HG02943 (cell line): ENCODE data around the gene BDKRB2.
"Not testable (repeated sequence)": the region's sequence is repeated elsewhere in the genome, so short reads cannot be mapped to it uniquely, and the experiment has no call there.

ENCODE experiments used
- ATAC-seq: cut with Tn5 transposase; IDR thresholded peaks from one replicate; pipeline ENCODE4 v1.9.1; 2021; ENCODE audit warnings: mild to moderate bottlenecking, low read depth, moderate library complexity; ENCODE audit not compliant: unreplicated experiment

BDKRB2 gene

DNA sequence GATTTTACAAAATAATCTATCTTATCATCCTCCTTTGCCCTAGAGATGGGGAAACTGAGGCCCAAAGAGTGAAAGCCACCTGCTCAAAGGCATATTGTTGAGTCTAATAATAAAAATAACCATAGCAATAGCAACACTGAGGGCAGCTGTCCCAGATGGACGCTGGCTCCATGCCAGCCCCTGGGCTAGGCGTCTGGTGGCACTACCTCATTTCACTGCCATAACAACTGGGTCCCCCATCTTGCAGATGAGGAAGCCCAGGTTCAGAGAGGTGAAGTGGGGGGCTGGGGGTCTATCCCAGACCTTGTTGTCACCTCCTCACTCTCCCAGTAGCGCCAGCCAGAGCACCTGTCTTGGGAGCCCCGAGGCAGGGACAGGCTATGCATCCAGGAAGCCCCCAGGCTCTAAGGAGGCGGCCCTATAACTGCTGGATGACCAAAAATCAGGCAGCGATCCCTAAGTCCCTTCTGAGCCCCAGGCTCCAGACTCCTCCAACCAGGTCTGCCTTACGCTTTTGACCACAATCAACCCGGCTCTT lies 12.8 kb downstream of the BDKRB2 start:
- ATAC-seq, result no peak

- no peak for ATAC-seq
Measured at GRCh38 chr14:96221109-96221650, 16.5 kb downstream of the BDKRB2 start.

DNA sequence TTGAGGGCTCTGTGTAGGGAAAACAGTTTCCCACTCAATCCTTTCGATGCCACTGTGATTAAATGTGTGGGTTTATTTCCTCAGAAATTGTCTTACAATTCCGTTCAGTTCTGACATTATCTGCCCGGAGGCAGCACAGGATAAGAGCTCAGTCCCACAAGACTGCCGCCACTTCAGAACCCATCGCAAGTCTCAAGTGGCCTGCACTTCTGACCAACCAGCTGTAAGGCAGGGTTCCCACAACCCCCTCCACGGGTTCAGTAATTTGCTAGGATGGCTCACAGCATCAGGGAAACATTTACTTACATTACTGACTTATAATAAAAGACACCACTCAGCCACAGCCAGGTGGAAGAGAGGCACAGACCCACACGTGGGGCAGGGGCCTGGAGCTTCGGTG lies 17.2 kb downstream of the BDKRB2 start:
- no peak for ATAC-seq

DNA sequence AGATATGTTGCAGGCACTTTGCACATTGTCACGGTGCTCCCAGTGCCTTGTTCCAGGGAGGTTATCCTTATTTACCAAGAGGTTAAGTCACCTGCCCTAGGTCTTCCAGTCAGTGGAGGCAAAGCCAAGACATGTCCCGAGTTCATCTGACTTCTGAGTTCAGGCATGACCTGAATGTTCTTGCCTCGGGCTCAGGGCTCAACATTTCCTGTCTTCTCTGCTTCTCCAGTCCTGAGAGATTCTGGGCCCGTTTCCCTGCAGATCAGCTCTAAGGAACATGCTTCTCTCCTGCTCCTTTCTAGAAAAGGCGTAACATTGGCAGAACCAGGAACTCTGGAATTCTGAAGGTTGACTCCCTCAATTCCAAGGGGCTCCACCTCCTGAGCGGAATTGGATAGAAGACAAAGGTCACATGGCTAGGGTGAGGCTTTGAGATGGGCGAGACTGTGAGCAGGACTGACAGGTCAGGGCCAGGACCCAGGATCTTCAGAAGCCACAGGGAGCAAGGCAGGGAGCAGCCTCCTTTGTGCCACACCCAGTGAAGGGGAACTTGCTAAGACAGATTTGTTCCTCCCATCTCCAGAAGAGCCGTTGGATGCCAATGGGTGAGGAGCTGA lies 19.9 kb downstream of the BDKRB2 start:
- ATAC-seq, result no peak

DNA sequence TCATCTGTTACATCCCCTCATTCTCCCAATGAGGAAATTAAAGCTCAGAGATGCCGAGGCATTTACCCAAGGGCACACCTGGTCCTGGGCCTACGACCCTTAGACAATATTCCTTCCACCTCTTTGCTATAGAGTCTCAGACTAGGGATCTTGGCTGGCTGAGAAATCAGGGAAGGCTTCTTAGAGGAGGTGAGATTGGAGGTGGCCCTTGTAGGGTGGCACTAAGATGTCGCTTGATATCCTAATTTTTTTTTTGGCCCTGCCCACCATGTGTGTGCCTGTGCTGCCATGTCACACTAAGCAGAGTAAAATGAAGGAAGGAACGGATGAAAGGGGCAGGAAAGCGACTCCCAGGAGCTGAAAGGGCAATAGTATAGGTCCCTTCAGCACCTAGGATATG lies 20.6 kb downstream of the BDKRB2 start:
- ATAC-seq, result no peak

DNA sequence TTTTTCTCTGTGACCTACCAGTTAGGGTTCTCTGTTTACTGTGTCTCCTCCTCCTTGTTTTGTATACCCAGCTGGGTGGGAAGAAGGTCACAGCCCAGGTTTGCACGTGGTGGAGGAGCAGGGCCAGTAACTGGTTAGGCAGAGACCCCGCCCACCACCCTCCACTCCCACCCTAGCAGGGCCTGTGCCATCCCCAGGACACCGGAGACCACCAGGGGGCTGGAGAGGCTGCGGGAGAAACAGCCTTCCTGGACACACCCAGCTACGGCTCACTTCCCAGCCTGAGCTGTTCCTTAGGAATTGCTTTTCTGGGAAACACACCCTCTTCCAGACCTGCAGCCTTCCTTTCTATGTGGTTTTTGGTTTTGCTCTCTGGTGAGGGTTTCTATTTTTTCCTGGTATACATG lies 21.1 kb downstream of the BDKRB2 start:
- no peak for ATAC-seq

DNA sequence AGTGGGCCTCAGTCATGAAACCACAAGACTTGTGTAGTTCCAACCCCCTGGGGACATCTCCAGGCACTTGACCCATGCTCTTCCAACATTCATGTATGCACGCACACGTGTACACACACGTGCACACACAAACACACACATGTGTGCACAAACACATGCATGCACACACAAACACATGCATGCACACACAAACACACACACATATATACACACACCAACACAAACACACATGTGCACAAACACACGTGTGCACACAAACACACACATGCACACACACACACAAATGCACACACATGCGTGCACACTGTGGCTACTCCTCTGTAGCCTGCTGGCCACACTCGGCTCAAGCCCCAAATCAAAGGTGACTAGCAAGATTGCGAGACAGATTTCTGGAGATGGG lies 22.8 kb downstream of the BDKRB2 start:
- no peak for ATAC-seq

GRCh38 chr14:96229315-96229714 lies 24.7 kb downstream of the BDKRB2 start:
- no peak for ATAC-seq

DNA sequence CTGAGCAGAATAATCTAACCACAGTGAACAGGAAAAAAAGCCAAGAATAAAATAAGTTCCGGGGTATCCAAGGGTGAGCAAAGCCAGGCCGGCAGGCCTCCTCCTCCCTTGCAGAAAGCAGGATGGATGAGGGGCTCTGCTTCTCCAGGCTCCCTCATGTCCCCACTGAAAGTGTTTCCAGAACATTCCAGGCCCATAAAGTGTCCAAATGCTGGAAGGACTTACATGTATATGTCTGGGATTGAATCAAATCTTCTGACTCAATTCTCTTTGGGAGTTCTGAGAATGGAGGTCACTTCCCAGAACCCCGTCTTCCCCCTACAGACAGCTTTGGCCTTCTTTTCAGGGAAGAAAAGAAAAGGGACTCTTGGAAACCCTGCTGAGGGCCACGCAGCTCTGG lies 26.4 kb downstream of the BDKRB2 start:
- ATAC-seq, result no peak

DNA sequence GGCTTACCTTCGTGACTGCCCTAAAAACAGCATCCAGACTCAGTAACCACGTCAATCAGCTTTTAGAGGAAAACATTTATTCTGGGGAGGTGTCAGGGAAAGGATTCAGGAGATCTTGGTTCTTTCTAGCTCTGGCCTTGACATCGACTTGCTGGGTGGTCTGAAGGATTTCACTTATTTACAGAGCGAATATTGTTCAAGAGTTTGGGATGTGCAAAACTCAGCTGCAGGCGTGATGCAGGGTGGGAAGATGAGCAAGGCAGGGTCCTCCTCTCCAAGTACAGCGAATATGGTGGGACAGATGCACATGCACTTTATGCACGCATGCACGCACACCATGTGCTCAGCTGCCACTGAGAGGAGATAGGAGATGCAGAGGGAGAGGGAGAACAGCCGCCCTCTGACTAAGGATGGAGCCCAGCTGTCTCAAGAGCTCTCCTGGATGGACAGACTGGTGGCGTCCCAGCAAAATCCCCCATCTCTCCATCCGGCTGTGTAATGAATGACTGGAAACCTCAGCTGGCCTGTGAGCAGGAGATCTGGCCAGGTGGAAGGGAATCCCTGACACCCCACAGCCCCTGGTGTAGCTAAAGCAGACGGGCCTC lies 27.0 kb downstream of the BDKRB2 start:
- no peak for ATAC-seq

- ATAC-seq, result no peak
Measured at GRCh38 chr14:96232506-96232905, 27.9 kb downstream of the BDKRB2 start.

DNA sequence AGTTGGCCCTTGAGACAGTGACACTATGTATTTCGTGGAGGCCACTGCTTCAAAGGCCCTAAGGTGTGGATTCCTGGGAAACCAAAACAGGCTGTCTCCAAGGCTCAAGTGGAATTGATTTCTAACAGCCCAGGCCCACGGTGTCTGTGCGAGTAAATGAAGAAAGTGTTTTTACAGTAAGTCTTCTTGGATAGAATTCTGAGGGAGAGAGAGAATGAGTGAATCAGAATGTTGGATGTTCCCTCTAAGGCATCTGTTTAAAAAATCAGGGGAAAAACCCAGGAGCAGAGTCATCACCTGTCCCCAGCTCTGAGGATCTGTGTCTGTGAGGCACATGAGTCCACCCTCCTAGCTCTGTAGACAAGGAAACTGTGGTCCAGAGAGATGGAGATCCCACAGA lies 29.0 kb downstream of the BDKRB2 start:
- no peak for ATAC-seq

DNA sequence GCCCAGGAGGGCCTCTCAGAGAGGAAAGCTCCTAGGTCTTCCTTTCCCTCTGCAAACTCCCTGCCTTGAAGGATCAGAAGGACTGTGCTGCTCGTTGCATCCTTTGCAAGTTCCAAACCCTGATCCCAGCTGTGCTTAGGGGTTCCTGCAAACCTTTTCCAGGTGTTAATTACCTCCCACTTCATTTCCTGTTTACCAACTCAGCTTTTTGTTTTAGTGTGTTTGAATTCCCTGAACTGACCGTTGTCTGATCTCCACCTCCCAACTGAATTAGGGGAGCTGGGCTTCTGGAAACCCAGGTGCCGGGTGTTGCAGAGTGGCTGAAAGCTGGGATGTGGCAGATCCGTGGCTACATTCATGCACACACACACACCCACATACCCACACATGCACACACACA lies 30.8 kb downstream of the BDKRB2 start:
- no peak for ATAC-seq

DNA sequence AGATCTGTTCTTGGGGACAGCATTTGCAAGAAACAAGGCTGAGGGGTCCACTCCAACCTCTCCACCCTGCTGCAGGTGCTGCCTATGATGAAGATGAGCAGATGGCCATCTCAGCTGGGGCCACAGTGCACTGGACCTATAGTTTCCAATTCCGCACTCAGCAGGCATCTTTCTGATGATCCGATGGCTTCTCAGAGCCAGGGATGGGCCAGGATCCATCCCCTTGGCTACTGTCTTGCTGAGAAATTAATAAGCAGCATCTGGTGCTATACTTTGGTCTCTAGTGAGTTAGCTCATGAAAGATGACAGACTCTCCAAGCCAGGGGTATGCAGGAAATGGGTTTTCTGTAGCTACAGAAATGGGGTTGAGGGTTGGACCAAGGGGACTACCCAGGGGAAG lies 33.0 kb downstream of the BDKRB2 start:
- ATAC-seq, result no peak

DNA sequence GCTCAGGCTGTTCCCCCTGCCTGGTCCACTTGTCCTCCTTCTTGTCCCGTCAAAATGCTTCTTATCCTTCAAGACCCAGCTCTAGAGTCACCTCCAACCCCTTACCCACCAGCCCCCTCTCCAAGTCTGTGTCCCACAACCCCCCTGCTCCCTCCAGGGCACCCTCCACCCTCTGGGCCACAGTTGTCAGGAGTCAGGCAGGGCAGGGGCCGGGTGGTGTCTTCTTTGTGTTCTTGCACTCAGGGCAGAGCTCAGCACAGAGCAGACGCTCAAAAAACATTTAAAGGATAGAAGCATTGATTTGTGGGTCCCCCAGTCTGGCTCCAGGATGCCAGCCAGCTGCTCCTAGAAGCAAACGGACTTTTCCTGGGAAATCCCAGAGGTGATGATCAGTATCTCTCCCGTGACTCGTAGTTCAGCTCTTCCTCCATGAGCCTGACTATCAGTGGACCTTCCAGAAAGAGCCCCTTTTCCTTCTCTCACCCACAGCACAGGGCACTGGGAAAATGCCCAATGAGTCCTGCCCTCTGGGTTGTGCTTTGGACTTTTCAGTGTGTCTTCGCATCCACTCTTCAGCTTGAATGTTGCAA lies 34.1 kb downstream of the BDKRB2 start:
- no peak for ATAC-seq

DNA sequence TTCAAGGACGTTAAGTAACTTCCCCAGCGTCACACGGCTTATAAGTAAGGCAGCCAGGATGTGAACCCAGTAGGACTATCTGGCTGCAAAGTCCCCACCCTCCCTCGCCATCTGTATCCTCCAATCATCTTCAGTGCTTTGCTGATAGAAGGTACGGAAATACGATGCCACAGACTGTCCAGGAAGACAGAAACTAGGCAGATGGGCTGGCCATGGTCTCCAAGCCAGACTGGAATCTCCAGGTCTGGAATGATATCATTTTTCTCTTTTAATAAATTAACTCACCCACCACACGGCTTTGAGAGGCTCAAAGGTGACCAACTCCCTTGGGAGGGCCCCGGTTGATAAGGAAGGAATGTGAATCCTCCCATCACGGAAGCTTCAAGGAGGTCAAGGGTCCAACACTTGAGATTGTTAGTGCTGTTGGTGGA lies 35.1 kb downstream of the BDKRB2 start:
- no peak for ATAC-seq

DNA sequence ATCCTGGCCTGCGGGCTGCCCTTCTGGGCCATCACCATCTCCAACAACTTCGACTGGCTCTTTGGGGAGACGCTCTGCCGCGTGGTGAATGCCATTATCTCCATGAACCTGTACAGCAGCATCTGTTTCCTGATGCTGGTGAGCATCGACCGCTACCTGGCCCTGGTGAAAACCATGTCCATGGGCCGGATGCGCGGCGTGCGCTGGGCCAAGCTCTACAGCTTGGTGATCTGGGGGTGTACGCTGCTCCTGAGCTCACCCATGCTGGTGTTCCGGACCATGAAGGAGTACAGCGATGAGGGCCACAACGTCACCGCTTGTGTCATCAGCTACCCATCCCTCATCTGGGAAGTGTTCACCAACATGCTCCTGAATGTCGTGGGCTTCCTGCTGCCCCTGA lies 36.0 kb downstream of the BDKRB2 start:
- ATAC-seq, result no peak

DNA sequence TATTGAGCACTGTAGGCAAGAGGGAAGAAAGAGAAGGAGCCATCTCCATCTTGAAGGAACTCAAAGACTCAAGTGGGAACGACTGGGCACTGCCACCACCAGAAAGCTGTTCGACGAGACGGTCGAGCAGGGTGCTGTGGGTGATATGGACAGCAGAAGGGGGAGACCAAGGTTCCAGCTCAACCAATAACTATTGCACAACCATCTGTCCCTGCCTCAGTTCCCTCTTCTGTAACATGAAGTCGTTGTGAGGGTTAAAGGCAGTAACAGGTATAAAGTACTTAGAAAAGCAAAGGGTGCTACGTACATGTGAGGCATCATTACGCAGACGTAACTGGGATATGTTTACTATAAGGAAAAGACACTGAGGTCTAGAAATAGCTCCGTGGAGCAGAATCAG lies 37.5 kb downstream of the BDKRB2 start:
- ATAC-seq, result no peak

GRCh38 chr14:96243785-96244184 lies 39.1 kb downstream of the BDKRB2 start:
- no peak for ATAC-seq

- not testable (repeated sequence) for ATAC-seq
Measured at GRCh38 chr14:96245074-96245473, 40.4 kb downstream of the BDKRB2 start.

DNA sequence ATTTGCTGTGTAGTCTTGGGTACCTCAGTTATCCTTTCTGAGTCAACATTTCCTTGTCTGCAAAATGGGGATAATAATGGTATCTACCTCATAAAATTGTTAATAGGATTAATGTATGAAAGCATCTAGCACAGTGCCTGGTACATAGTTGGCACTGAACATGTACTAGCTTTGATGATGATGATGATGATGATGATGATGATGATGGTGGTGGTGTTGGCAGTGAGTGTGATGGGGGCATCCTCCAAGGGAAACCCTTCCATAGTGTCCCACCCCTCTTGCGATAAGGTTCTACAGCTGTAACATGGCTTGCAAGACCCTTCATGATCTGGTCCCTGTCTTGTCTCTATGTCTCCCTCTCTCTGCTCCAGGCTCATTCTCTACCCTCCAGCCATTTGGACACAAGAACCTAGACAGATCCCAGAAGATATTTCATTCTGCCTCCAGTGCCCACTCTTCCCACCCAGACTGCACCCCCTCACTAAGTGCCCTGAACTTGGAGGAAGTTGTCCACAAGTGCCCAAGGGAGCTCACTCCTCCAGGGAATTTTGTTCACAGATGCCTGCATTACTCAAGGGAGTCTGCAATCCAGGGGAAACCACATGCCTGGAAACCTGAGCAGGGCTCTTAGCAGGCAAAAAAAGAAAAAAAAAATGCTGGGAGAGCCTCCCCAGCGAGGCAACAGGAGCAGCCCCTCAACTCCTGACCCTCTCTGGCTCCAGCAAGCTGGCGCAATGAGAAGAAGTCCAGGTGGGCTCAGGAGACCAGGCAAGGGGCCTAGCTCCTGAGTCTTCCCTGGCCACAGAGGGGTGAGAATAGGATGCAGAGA lies 41.3 kb downstream of the BDKRB2 start:
- no peak for ATAC-seq
